IMR-90 (cell line): Measurements from ENCODE around the gene F12. TPM values are rescaled to one million over a fixed set of nuclear protein-coding genes. Genes with fewer than 3 reads are reported as not detected.

Source experiments
- ATAC-seq: fragments of 200-7000 bp; cut with Tn5 transposase; 2 replicates; pipeline ENCODE4 v1.9.1; 2020; ENCODE audit warnings: low read depth, mild to moderate bottlenecking, moderate library complexity
- BruUV-seq: library from RNA; stranded (reverse); fragments of 400-500 nt; replicated peaks from 2 replicates; lab custom pipeline; 2021; lab: Mats Ljungman, UMichigan
- CTCF ChIA-PET: fragments of 300-600 bp; formaldehyde crosslinking; extraction: SDS; loops from one replicate; lab custom pipeline; 2021; ENCODE audit warnings: antibody characterized with exemption; lab: Yijun Ruan, JAX
- POLR2A ChIA-PET: fragments of 300-600 bp; sonication (Branson Sonifier 250); formaldehyde crosslinking; loops from one replicate; lab custom pipeline; 2022; ENCODE audit warnings: antibody characterized with exemption; ENCODE audit not compliant: unreplicated experiment; lab: Charles Lee
- DNase-seq: peaks from one replicate; pipeline ENCODE4 v3.0.0; 2013
- H2AFZ ChIP-seq: replicated peaks from 2 replicates; pipeline ENCODE3; 2013; ENCODE audit warnings: low read length, mild to moderate bottlenecking; ENCODE audit not compliant: poor library complexity
- H2AK5ac ChIP-seq: 2 replicates; pipeline ENCODE4 v1.6.1; 2013; ENCODE audit warnings: low read depth, low read length, inconsistent platforms
- H2AK9ac ChIP-seq: replicated peaks from 2 replicates; pipeline ENCODE3; 2013; ENCODE audit warnings: mild to moderate bottlenecking, low read depth, low read length, moderate library complexity; ENCODE audit not compliant: poor library complexity
- H2BK120ac ChIP-seq: 2 replicates; pipeline ENCODE4 v1.6.1; 2013; ENCODE audit warnings: low read depth, low read length, inconsistent platforms
- H2BK15ac ChIP-seq: 3 replicates; pipeline ENCODE4 v1.6.1; 2013; ENCODE audit warnings: low read depth, low read length, inconsistent platforms
- H2BK20ac ChIP-seq: 2 replicates; pipeline ENCODE4 v1.6.1; 2013; ENCODE audit warnings: low read depth, mild to moderate bottlenecking, inconsistent platforms, low read length, moderate library complexity
- H2BK5ac ChIP-seq: 2 replicates; pipeline ENCODE4 v1.6.1; 2013; ENCODE audit warnings: mild to moderate bottlenecking, low read depth, low read length, inconsistent platforms; ENCODE audit not compliant: poor library complexity, severe bottlenecking
- H3K14ac ChIP-seq: replicated peaks from 2 replicates; pipeline ENCODE4 v1.6.1; 2013; ENCODE audit warnings: low read depth, low read length, inconsistent platforms
- H3K18ac ChIP-seq: 2 replicates; pipeline ENCODE4 v1.6.1; 2013; ENCODE audit warnings: low read depth, low read length, control low read depth
- H3K23ac ChIP-seq: 2 replicates; pipeline ENCODE4 v1.6.1; 2013; ENCODE audit warnings: low read depth, low read length, inconsistent platforms
- H3K27ac ChIP-seq: 2 replicates; pipeline ENCODE4 v1.5.1; 2013; ENCODE audit warnings: mild to moderate bottlenecking, control low read depth, low read length; ENCODE audit not compliant: insufficient read depth
- H3K27me3 ChIP-seq: 2 replicates; pipeline ENCODE4 v1.6.1; 2013; ENCODE audit warnings: low read length; ENCODE audit not compliant: control insufficient read depth, insufficient read depth
- H3K36me3 ChIP-seq: 2 replicates; pipeline ENCODE4 v1.6.1; 2013; ENCODE audit warnings: low read length, mixed read lengths; ENCODE audit not compliant: control insufficient read depth, insufficient read depth
- H3K4ac ChIP-seq: 2 replicates; pipeline ENCODE4 v1.6.1; 2013; ENCODE audit warnings: low read depth, low read length, inconsistent platforms
- H3K4me1 ChIP-seq: 2 replicates; pipeline ENCODE4 v1.6.1; 2013; ENCODE audit warnings: low read length, mixed read lengths; ENCODE audit not compliant: control insufficient read depth, insufficient read depth
- H3K4me2 ChIP-seq: 2 replicates; pipeline ENCODE4 v1.6.1; 2013; ENCODE audit warnings: low read depth, mild to moderate bottlenecking, control low read depth, low read length, moderate library complexity
- H3K4me3 ChIP-seq: 2 replicates; pipeline ENCODE4 v1.5.1; 2013; ENCODE audit warnings: low read depth, mild to moderate bottlenecking, control low read depth, low read length, moderate library complexity; ENCODE audit not compliant: insufficient read depth
- H3K56ac ChIP-seq: 2 replicates; pipeline ENCODE4 v1.6.1; 2013; ENCODE audit warnings: low read length, inconsistent platforms; ENCODE audit not compliant: insufficient read depth; ENCODE audit errors: extremely low read depth
- H3K79me1 ChIP-seq, 2 experiments: 2 replicates each; pipeline ENCODE4 v1.6.1; 2013; ENCODE audit warnings: low read length in 2 of 2, inconsistent platforms in 1 of 2, low read depth in 1 of 2
- H3K9ac ChIP-seq: 2 replicates; pipeline ENCODE4 v1.6.1; 2013; ENCODE audit warnings: low read depth, low read length, control low read depth
- H3K9me1 ChIP-seq: 2 replicates; pipeline ENCODE4 v1.6.1; 2013; ENCODE audit warnings: low read length, inconsistent platforms; ENCODE audit not compliant: insufficient read depth
- H3K9me3 ChIP-seq: 2 replicates; pipeline ENCODE4 v1.6.1; 2013; ENCODE audit warnings: low read length; ENCODE audit not compliant: control insufficient read depth, insufficient read depth
- H4K20me1 ChIP-seq: 2 replicates; pipeline ENCODE4 v1.6.1; 2013; ENCODE audit warnings: low read length, inconsistent platforms; ENCODE audit not compliant: insufficient read depth
- H4K5ac ChIP-seq: 2 replicates; pipeline ENCODE4 v1.6.1; 2013; ENCODE audit warnings: mild to moderate bottlenecking, low read depth, low read length, control low read depth
- H4K8ac ChIP-seq, 2 experiments: 2 replicates each; pipeline ENCODE4 v1.6.1; 2013; ENCODE audit warnings: low read depth in 2 of 2, low read length in 2 of 2, control low read depth in 1 of 2, inconsistent platforms in 1 of 2
- H4K91ac ChIP-seq: 2 replicates; pipeline ENCODE4 v1.6.1; 2013; ENCODE audit warnings: low read depth, low read length, inconsistent platforms; ENCODE audit not compliant: insufficient read depth
- MAFK ChIP-seq: IDR thresholded peaks from 2 replicates; pipeline ENCODE4 v1.6.1; 2012; ENCODE audit warnings: low read depth, low read length, improper control_type of control experiment
- POLR2A ChIP-seq: IDR thresholded peaks from 2 replicates; pipeline ENCODE4 v1.6.1; 2012; ENCODE audit warnings: mild to moderate bottlenecking, low read depth, low read length
- RCOR1 ChIP-seq: IDR thresholded peaks from 2 replicates; pipeline ENCODE4 v1.6.1; 2012; ENCODE audit warnings: mild to moderate bottlenecking, low read length, improper control_type of control experiment; ENCODE audit not compliant: insufficient replicate concordance
- RFX5 ChIP-seq: IDR thresholded peaks from 2 replicates; pipeline ENCODE4 v1.8.0; 2012; ENCODE audit warnings: low read depth, mild to moderate bottlenecking, low read length, moderate library complexity
- SMC3 ChIP-seq: fragments of 150-350 bp; IDR thresholded peaks from 2 replicates; pipeline ENCODE4 v1.6.1; 2016; ENCODE audit warnings: low read depth, mild to moderate bottlenecking, antibody characterized with exemption, low read length, moderate library complexity
- USF2 ChIP-seq: fragments of 150-350 bp; IDR thresholded peaks from 2 replicates; pipeline ENCODE4 v1.6.1; 2017; ENCODE audit warnings: mild to moderate bottlenecking, antibody characterized with exemption, low read length, low read depth
- WGBS, 2 experiments: methylation state at CpG; one replicate each; pipeline versions ENCODE4 v1.1.5 to v1.1.7; 2013; ENCODE audit warnings: missing lambda C conversion rate in 2 of 2; ENCODE audit not compliant: insufficient read length in 1 of 2; ENCODE audit errors: extremely low coverage in 2 of 2; 5-methylcytosine and 5-hydroxymethylcytosine counted together
- dilution Hi-C: fragments of 300-500 bp; cut with HindIII; formaldehyde crosslinking; loops from one replicate; pipeline ENCODE4 v1.14.3; 2018; ENCODE audit warnings: low sequenced_read_pairs; ENCODE audit not compliant: unreplicated experiment
- in situ Hi-C: fragments of 300-500 bp; cut with MboI; formaldehyde crosslinking; loops from 3 replicates; pipeline ENCODE4 v1.14.3; 2019; ENCODE audit warnings: low sequenced_read_pairs, inconsistent platforms, mixed read lengths
- intact Hi-C: fragments of 100-400 bp; cut with micrococcal nuclease; formaldehyde crosslinking; loops from 2 replicates; pipeline ENCODE4 v1.10.0; 2022
- polyA plus RNA-seq, 3 experiments: library from polyadenylated mRNA; depleted of rRNA; stranded (reverse); fragments of >200 nt; gene quantifications; 2 replicates each; pipeline ENCODE4 v1.2.3, GENCODE V29; 2012; ENCODE audit warnings: low replicate concordance in 1 of 3
- total RNA-seq: library from RNA; depleted of rRNA; stranded (reverse); fragments of >200 nt; gene quantifications from 2 replicates; pipeline ENCODE4 v1.2.3, GENCODE V29; 2012

The F12 gene
- total and polyA plus RNA-seq, 2 of the 4 experiments (the other 2 are of a cell fraction), result 0.36 to 1.2 TPM

- dilution Hi-C loops (no loop called here), in situ Hi-C loops (no loop called here), intact Hi-C loops (no loop called here)
- DNase-seq (no peak), ATAC-seq (no peak)
- Histone ChIP-seq H4K91ac (no peak overlapping the region), H2AFZ (no peak overlapping the region), H2BK120ac (no peak overlapping the region), H3K9ac (no peak overlapping the region), H3K79me1 (peaks cover 0 to 2% of the 10 kb centered on the region in 2 experiments; a peak in 1 of 4 replicates), H2BK5ac (no peak overlapping the region), H3K4me2 (no peak overlapping the region), H3K36me3 (no peaks in the 10 kb centered on the region), H3K27ac (no peak overlapping the region), H3K56ac (no peak overlapping the region), H4K5ac (no peak overlapping the region), H3K4me1 (peaks cover 16% of the 10 kb centered on the region), H2AK9ac (no peak overlapping the region), H3K4me3 (no peak overlapping the region), H3K27me3 (peaks cover 40% of the 10 kb centered on the region), H4K20me1 (peaks cover 19% of the 10 kb centered on the region), H3K9me3 (no peaks in the 10 kb centered on the region), H3K18ac (no peak overlapping the region), H2BK20ac (no peak overlapping the region), H4K8ac (no peak overlapping the region), H3K4ac (no peak overlapping the region), H2AK5ac (no peak overlapping the region; the same call in 1 of the 2 replicates), H3K9me1 (peaks cover 13% of the 10 kb centered on the region), H3K23ac (no peak overlapping the region), H3K14ac (no peak overlapping the region), H2BK15ac (no peak overlapping the region)
- WGBS, 2 experiments, result no CpG with 5 or more reads among the region's 1 CpG
- ChIA-PET CTCF (interaction anchor here (0.7 to 4.9 kb wide), 3 partner anchors 10 to 83 kb away, joined by 4 to 56 read pairs (median 4); partner anchors contain the start of gene PFN3), POLR2A (no interaction called here)
- TF ChIP-seq USF2 (no peak), POLR2A (no peak), RCOR1 (no peak), SMC3 (no peak), MAFK (no peak), RFX5 (no peak)
- no TSS peak for BruUV-seq
Measured at GRCh38 chr5:177393206-177393765, 16.1 kb downstream of the F12 start.
